GM21381 (cell line): Measurements from ENCODE around the gene UCK1.

Experiments
- ATAC-seq: cut with Tn5 transposase; IDR thresholded peaks from one replicate; pipeline ENCODE4 v1.9.1; 2021; ENCODE audit warnings: mild to moderate bottlenecking, moderate library complexity; ENCODE audit not compliant: unreplicated experiment

The UCK1 gene

GRCh38 chr9:131530920-131531832 is at the start of gene UCK1:
Gene UCK1 (minus strand): TSS chr9:131531263. CDS start chr9:131531174, 89 bp downstream.
- peak; percentile 80 for ATAC-seq

- no peak for ATAC-seq
Measured at GRCh38 chr9:131580358-131580757, 49.3 kb upstream of the UCK1 start.

GRCh38 chr9:131579789-131580211 is 48.7 kb upstream of the UCK1 start:
- ATAC-seq, result no peak

- peak; percentile 67 for ATAC-seq
Measured at GRCh38 chr9:131578731-131579504, 47.9 kb upstream of the UCK1 start.

GRCh38 chr9:131578021-131578420 is 47.0 kb upstream of the UCK1 start:
- ATAC-seq, result no peak

GRCh38 chr9:131577005-131578000 is 46.2 kb upstream of the UCK1 start:
- no peak for ATAC-seq

GRCh38 chr9:131575946-131576853 is 45.1 kb upstream of the UCK1 start:
- no peak for ATAC-seq

GRCh38 chr9:131574730-131575640 is 43.9 kb upstream of the UCK1 start:
- ATAC-seq, result no peak

- no peak for ATAC-seq
Measured at GRCh38 chr9:131567910-131568309, 36.8 kb upstream of the UCK1 start.

GRCh38 chr9:131566158-131566557 is 35.1 kb upstream of the UCK1 start:
- no peak for ATAC-seq

- no peak for ATAC-seq
Measured at GRCh38 chr9:131565369-131565768, 34.3 kb upstream of the UCK1 start.

- no peak for ATAC-seq
Measured at GRCh38 chr9:131562032-131562959, 31.2 kb upstream of the UCK1 start.

GRCh38 chr9:131559421-131560000 is 28.4 kb upstream of the UCK1 start:
- ATAC-seq, result no peak

GRCh38 chr9:131557855-131558548 is 26.9 kb upstream of the UCK1 start:
- ATAC-seq, result no peak

- no peak for ATAC-seq
Measured at GRCh38 chr9:131555841-131556673, 25.0 kb upstream of the UCK1 start.
